Muscle layer of colon (tissue), 2 donors: ENCODE results near the gene RNPEPL1.
A peak's percentile ranks its signal among the peaks of the same experiment; 100 is the strongest.
"Not testable (repeated sequence)": the region's sequence is repeated elsewhere in the genome, so short reads cannot be mapped to it uniquely, and the experiment has no call there.

Source experiments
- H3K27ac ChIP-seq: one replicate; pipeline ENCODE4 v1.7.0; 2013; ENCODE audit warnings: low read depth, mild to moderate bottlenecking, low read length, moderate library complexity
- H3K27me3 ChIP-seq, 2 donors: one replicate each; pipeline ENCODE4 v1.7.0; 2013; ENCODE audit warnings: low read length in 2 of 2, mild to moderate bottlenecking in 2 of 2; ENCODE audit not compliant: insufficient read depth in 2 of 2, control insufficient read depth in 1 of 2
- H3K36me3 ChIP-seq: one replicate; pipeline ENCODE4 v1.7.0; 2013; ENCODE audit warnings: mild to moderate bottlenecking, low read length; ENCODE audit not compliant: insufficient read depth
- H3K4me1 ChIP-seq: one replicate; pipeline ENCODE4 v1.7.0; 2013; ENCODE audit warnings: mild to moderate bottlenecking, low read length; ENCODE audit not compliant: insufficient read depth
- H3K4me3 ChIP-seq, 2 donors: one replicate each; pipeline ENCODE4 v1.7.0; 2013; ENCODE audit warnings: low read length in 2 of 2, low read depth in 1 of 2, mild to moderate bottlenecking in 1 of 2, moderate library complexity in 1 of 2
- H3K9ac ChIP-seq: one replicate; pipeline ENCODE4 v1.7.0; 2013; ENCODE audit warnings: low read length
- H3K9me3 ChIP-seq: one replicate; pipeline ENCODE4 v1.7.0; 2013; ENCODE audit warnings: mild to moderate bottlenecking, low read length
- donor health status: abdominal sarcoma.
- donor health status: Adenocarcinoma of cecum.

RNPEPL1 gene, protein sequence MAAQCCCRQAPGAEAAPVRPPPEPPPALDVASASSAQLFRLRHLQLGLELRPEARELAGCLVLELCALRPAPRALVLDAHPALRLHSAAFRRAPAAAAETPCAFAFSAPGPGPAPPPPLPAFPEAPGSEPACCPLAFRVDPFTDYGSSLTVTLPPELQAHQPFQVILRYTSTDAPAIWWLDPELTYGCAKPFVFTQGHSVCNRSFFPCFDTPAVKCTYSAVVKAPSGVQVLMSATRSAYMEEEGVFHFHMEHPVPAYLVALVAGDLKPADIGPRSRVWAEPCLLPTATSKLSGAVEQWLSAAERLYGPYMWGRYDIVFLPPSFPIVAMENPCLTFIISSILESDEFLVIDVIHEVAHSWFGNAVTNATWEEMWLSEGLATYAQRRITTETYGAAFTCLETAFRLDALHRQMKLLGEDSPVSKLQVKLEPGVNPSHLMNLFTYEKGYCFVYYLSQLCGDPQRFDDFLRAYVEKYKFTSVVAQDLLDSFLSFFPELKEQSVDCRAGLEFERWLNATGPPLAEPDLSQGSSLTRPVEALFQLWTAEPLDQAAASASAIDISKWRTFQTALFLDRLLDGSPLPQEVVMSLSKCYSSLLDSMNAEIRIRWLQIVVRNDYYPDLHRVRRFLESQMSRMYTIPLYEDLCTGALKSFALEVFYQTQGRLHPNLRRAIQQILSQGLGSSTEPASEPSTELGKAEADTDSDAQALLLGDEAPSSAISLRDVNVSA

DNA sequence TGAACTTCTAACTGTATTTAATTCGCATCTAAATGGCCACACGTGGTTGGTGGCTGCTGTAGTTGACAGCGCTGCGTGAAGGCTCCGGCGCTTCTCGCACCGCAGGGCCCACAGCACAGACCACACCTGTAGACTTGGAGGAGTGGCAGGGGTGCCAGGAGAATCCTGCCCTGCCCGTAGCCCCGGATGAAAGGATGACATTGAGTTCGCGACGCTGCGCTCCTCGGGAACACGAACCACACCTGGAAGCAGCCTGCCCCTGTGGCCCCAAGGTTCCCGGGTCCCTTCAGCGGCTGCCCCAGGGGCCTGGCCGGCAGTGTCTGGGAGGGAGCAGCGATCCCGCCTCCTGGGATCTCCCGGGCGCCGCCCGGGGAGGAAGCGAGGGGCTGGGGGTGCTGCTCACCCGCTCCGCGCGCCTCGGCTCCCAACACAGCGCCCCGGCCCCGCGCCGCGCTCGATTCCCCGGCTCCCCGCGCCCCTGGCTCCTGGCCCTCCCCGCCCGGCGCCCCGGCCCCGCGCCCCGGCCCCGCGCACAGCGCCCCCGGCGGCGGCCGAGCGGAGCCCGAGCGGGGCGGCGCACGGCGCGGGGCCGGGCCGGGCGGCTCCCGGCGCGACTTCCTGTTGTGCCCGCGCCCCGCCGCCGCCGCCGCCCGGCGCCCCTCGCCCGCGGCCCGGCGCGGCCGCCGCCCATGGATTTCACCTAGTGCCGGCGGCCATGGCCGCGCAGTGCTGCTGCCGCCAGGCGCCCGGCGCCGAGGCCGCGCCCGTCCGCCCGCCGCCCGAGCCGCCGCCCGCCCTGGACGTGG is at the start of gene RNPEPL1:
Gene RNPEPL1 (plus strand): TSS at position 613 of the 806 bp plus-strand sequence. CDS start 103 bp downstream, at position 716.
- Histone ChIP-seq H3K27me3 (no peaks in the 10 kb centered on the region), H3K27ac (peak within 1 kb of the TSS; percentile 78), H3K9ac (peak within 1 kb of the TSS; percentile 75), H3K4me1 (peaks cover 38% of the 10 kb centered on the region), H3K9me3 (no peaks in the 10 kb centered on the region), H3K4me3 (peak within 1 kb of the TSS; percentile 74 to 80), H3K36me3 (no peaks in the 10 kb centered on the region)

DNA sequence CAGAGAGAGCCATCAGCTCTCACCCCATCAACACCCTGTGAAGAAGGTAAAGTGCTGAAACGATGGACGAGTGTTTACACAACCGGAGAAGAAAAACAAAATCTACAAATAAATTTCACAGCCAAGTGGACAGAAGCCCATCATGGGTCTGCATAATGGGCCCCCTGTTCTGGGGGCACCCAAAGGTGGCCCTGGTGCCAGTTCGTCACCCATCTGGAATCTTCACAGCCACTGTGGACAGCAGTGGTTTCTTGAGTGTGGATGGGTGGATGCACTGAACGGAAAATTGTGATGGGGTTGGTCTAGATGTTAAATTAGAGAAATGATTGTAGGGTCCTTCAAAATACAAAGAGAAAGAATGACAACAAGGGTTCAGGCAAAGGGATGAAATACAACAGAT is 49.3 kb upstream of the RNPEPL1 start:
- H3K4me3 ChIP-seq: no peak overlapping the region

DNA sequence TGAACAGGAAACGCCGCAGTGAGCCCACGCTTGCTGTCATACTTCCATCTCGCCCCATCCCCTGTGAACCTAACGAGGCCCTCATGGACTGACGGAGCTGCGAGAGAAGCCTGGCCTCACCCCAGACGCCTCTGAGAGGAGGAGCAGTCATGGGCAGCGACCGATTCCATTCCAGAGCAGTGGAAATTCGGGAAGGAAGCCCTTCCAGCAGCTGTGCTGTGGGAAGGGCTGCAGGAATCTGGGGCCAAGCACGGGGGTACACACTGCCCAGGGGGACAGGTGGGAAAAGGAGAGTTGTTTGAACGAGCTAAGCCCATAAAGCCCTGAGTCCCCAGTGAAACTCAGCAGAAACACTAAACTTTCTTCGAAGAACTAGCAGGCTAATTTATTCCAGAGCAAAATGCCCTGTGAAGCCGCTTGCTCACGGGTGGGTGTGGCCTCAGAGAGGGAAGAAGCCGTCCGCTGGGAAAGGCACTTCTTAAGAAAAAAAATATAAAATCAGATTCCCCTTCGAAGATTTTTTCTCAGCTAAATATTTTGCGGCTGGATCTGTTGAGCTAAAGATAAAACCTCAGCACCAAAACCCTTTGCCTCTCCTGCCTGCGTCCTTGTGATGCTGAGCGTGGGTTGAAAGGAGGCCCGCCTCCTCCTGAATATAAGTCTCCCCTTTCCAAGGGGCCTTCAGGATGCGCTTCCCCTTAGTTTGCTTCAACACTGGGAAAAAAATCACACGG is 48.7 kb upstream of the RNPEPL1 start:
- no peak overlapping the region for H3K9ac ChIP-seq
- H3K27me3 ChIP-seq: peaks cover 0 to 13% of the 10 kb centered on the region in 2 donors
- peak overlapping the region in 1 of 2 donors; percentile 24 for H3K4me3 ChIP-seq

More for the DNA sequence above, 49.3 kb upstream of the RNPEPL1 start:
- Histone ChIP-seq H3K36me3 (peaks cover 7% of the 10 kb centered on the region), H3K4me1 (peaks cover 4% of the 10 kb centered on the region), H3K27ac (no peak overlapping the region), H3K9me3 (no peaks in the 10 kb centered on the region), H3K9ac (no peak overlapping the region), H3K27me3 (peaks cover 0 to 13% of the 10 kb centered on the region in 2 donors)

DNA sequence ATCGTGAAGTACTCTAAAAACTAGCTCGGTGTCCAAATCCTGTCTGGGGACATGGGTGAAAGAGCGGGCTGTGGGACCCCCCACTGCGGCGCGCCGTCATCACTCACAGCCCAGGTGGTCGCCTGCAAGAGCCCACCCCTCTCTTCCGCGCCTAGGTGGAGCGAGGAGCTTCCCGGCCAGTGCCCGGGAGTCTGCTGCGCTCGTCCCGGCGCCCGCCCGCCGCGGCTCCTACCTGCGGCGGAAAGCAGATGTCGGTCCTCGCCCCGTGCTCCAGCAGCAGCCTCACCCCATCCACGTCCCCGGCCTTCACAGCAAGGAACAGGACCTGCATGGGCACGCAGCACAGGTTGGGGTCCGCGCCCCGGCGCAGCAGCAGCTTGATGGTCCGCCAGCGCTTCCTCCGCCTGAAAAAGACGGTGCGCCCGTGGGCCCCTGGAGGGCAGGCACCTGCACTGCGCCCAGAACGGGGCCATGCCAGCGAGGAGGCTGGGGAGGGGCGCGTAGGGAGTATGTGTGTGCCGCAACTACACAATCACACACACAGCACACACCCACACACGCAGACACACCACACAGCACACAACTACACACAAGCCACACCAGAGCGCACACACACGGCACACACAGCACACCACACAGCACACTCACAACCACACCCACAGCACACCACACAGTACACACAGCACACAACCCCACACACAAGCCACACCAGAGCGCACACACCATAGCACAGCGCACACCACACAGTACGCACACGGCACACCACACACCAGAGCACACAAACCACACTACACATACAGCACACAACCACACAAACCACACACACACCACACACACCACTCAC is 47.9 kb upstream of the RNPEPL1 start:
- H3K9ac ChIP-seq: no peak overlapping the region
- no peak overlapping the region for H3K4me3 ChIP-seq
- no peaks in the 10 kb centered on the region for H3K9me3 ChIP-seq
- no peak overlapping the region for H3K27ac ChIP-seq
- H3K36me3 ChIP-seq: peaks cover 9% of the 10 kb centered on the region
- H3K27me3 ChIP-seq: peaks cover 0 to 13% of the 10 kb centered on the region in 2 donors
- H3K4me1 ChIP-seq: peaks cover 4% of the 10 kb centered on the region

More for the DNA sequence above, 48.7 kb upstream of the RNPEPL1 start:
- Histone ChIP-seq H3K27ac (no peak overlapping the region), H3K9me3 (no peaks in the 10 kb centered on the region), H3K36me3 (peaks cover 9% of the 10 kb centered on the region), H3K4me1 (peaks cover 4% of the 10 kb centered on the region)

DNA sequence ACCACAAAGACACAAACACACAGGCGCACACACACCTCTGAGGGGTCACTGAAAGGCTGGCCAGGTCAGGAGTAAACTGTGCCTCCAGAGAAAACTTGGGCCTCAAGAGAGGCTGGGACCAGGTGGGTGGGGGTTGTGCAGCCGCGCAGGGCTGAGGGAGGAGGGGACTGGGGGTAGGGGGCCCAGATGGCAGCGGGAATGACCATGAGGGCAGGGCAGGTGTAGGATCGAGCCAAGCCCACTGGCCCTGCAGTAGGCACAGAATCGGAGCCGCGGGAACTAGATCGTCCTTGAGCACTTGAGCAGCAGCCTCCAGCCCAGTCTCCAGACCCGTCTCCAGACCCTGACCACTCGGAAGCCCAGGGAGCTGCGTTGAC is 47.3 kb upstream of the RNPEPL1 start:
- H3K4me3 ChIP-seq: no peak overlapping the region
- H3K9me3 ChIP-seq: no peaks in the 10 kb centered on the region
- peaks cover 0 to 13% of the 10 kb centered on the region in 2 donors for H3K27me3 ChIP-seq
- H3K4me1 ChIP-seq: peaks cover 4% of the 10 kb centered on the region
- no peak overlapping the region for H3K27ac ChIP-seq
- peaks cover 9% of the 10 kb centered on the region for H3K36me3 ChIP-seq
- H3K9ac ChIP-seq: no peak overlapping the region

DNA sequence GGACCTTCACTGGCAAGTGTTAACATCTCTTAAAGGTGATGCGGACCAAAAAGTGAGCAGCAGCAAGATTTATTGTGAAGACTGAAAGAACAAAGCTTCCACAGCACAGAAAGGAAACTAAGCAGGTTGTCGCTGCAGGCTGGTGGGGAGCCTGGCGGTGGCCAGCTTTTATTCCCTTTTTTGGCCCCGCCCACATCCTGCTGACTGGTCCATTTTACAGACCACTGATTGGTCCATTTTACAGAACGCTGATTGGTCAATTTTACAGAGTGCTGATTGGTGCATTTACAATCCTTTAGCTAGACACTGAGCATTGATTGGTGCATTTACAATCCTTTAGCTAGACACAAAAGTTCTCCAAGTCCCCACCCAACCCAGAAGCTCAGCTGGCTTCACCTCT is 46.4 kb upstream of the RNPEPL1 start:
- not testable (repeated sequence) for H3K36me3 ChIP-seq, H3K9ac ChIP-seq, H3K4me1 ChIP-seq, H3K4me3 ChIP-seq, H3K9me3 ChIP-seq, H3K27ac ChIP-seq
- peaks cover 0 to 13% of the 10 kb centered on the region in 2 donors for H3K27me3 ChIP-seq

DNA sequence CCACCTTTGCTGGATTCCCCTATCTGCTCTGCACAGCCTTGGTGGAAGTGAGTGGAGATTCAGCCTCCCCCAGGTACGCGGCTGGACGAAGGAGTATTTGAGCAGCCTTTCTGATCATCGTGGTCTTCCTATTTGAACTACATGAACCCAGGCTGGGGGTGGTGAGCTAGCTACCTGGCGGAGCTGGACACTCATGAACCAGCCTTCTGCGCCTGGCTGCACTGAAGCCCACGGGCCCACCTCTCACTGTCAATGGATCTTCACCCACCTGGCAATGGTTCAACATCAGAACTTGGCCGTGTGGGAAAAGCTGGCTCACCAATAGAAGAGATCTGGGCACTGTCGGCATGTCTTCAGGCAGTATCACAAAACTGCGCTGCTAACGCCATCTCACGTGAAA is 45.9 kb upstream of the RNPEPL1 start:
- Histone ChIP-seq H3K36me3 (peaks cover 9% of the 10 kb centered on the region), H3K27me3 (peaks cover 0 to 13% of the 10 kb centered on the region in 2 donors), H3K9ac (no peak overlapping the region), H3K4me1 (peaks cover 4% of the 10 kb centered on the region), H3K9me3 (no peaks in the 10 kb centered on the region), H3K27ac (no peak overlapping the region), H3K4me3 (no peak overlapping the region)

DNA sequence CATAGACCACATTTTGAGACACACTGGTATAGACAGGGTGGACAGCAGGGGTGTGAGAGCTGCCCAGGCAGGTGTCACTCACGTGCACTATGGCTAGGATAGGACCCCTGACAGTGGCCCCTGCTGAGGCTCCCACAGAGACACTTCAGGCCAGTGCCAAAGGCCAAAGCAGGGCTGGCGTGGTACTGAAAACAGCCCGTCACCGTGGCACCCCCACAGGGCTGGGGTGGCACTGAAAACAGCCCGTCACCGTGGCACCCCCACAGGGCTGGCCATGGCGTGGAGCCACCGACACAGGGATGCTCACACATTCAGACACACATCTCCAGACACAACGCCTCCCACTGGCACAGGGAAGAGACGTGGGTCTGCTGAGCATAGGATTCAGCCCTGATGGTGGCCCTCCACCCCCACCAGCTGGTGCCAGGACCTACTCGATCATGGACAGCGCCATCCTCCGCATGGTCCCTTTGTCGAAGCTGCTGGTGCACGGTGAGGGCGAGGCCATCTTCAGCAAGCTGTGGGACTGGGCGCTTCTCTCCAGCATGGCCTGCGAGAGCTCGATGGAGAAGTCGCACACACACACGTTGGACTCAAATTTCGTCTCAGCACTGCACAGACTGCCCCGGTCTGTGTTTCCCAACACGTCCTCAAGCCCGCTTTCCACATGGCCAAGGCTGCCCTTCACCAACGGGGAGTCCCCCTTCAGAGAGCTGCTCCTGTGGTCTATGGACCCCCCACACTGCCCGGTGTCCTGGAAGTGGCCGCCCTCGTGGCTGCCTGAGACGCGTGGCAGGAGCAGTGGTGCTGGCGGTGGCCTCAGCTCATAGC is 44.6 kb upstream of the RNPEPL1 start:
- H3K27me3 ChIP-seq: peaks cover 0 to 13% of the 10 kb centered on the region in 2 donors
- no peak overlapping the region for H3K27ac ChIP-seq
- H3K9ac ChIP-seq: no peak overlapping the region
- peaks cover 4% of the 10 kb centered on the region for H3K4me1 ChIP-seq
- H3K4me3 ChIP-seq: no peak overlapping the region
- H3K36me3 ChIP-seq: peaks cover 9% of the 10 kb centered on the region
- H3K9me3 ChIP-seq: no peaks in the 10 kb centered on the region

DNA sequence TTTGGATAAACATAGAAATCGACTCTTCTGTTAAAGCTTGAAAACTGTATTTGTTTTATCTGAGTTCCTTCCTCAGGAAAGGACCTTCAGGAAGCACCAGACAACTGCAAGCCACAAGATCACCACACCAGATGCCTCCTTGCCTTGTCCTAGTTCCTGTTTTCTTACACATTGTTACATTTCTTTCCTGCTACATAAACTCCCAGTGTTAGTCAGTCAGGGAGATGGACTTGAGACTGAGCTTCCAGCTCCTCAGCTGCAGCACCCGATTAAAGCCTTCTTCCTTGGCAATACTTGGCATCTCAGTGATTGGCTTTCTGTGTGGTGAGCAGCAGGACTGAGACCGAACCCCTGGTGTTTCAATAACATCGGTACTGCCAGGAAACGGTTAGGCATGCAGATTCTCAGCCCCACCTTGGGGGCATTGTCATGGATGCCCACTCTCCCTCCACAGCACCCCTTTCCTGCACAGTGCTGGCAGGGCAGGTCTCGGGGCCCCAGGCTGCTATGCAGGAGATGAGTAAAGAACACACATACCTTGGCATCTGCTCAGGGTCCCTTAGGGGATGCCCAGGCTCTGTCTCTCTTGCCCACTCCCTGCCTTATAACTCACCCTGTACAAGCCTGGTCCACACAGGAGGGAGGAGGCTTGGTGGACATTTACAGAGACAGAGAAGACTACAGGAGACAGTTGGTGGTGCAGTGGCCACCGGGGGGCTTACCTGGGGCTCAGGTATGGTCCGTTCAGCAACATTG is 43.1 kb upstream of the RNPEPL1 start:
- H3K9me3 ChIP-seq: no peaks in the 10 kb centered on the region
- no peak overlapping the region for H3K4me3 ChIP-seq
- H3K27me3 ChIP-seq: peaks cover 0 to 10% of the 10 kb centered on the region in 2 donors
- no peak overlapping the region for H3K27ac ChIP-seq
- H3K4me1 ChIP-seq: no peaks in the 10 kb centered on the region
- no peak overlapping the region for H3K9ac ChIP-seq
- peaks cover 9% of the 10 kb centered on the region for H3K36me3 ChIP-seq
